Measurements from ENCODE around the gene TSHZ2.
"Not testable (repeated sequence)": the region's sequence is repeated elsewhere in the genome, so short reads cannot be mapped to it uniquely, and the experiment has no call there.

Gene TSHZ2

GRCh38 chr20:52962183-52962582 lies 10.0 kb upstream of the TSHZ2 start:
- no peak for DNase-seq (ENCODE audit: low read depth in 2 of 2)
- TF ChIP-seq CTCF (IDR thresholded peaks at IDR 0.05; ENCODE audit: low read depth, low read length): no peak
- H3K4me3 ChIP-seq (replicated peaks in 1 of 2; ENCODE audit: low read depth in 2 of 2, low read length in 2 of 2): no peak overlapping the region

GRCh38 chr20:52963131-52963530 lies 9.0 kb upstream of the TSHZ2 start:
- no peak for TF ChIP-seq CTCF (IDR thresholded peaks at IDR 0.05; ENCODE audit: low read depth, low read length)
- DNase-seq (ENCODE audit: low read depth in 2 of 2): no peak

GRCh38 chr20:52964131-52964530 lies 8.0 kb upstream of the TSHZ2 start:
- DNase-seq (ENCODE audit: low read depth in 2 of 2): no peak
- H3K4me3 ChIP-seq (replicated peaks in 1 of 2; ENCODE audit: low read depth in 2 of 2, low read length in 2 of 2): no peak overlapping the region
- no peak for TF ChIP-seq CTCF (IDR thresholded peaks at IDR 0.05; ENCODE audit: low read depth, low read length)

More at GRCh38 chr20:52963131-52963530, 9.0 kb upstream of the TSHZ2 start:
- no peak overlapping the region for H3K4me3 ChIP-seq (replicated peaks in 1 of 2; ENCODE audit: low read depth in 2 of 2, low read length in 2 of 2)

- no peak overlapping the region for H3K4me3 ChIP-seq (replicated peaks in 1 of 2; ENCODE audit: low read depth in 2 of 2, low read length in 2 of 2)
- DNase-seq (ENCODE audit: low read depth in 2 of 2): no peak
- no peak for TF ChIP-seq CTCF (IDR thresholded peaks at IDR 0.05; ENCODE audit: low read depth, low read length)
Observed at GRCh38 chr20:52965380-52965779, 6.8 kb upstream of the TSHZ2 start.

- no peak for TF ChIP-seq CTCF (IDR thresholded peaks at IDR 0.05; ENCODE audit: low read depth, low read length)
- DNase-seq (ENCODE audit: low read depth in 2 of 2): no peak
- H3K4me3 ChIP-seq (replicated peaks in 1 of 2; ENCODE audit: low read depth in 2 of 2, low read length in 2 of 2): no peak overlapping the region
Observed at GRCh38 chr20:52965819-52966218, 6.3 kb upstream of the TSHZ2 start.

GRCh38 chr20:52966543-52966942 lies 5.6 kb upstream of the TSHZ2 start:
- not testable (repeated sequence) for DNase-seq (ENCODE audit: low read depth in 2 of 2); H3K4me3 ChIP-seq (replicated peaks in 1 of 2; ENCODE audit: low read depth in 2 of 2, low read length in 2 of 2)

- TF ChIP-seq CTCF (IDR thresholded peaks at IDR 0.05; ENCODE audit: low read depth, low read length): no peak
- DNase-seq (ENCODE audit: low read depth in 2 of 2): no peak
- peak overlapping the region in 1 of 2 donors; percentile 59 for H3K4me3 ChIP-seq (replicated peaks in 1 of 2; ENCODE audit: low read depth in 2 of 2, low read length in 2 of 2)
Observed at GRCh38 chr20:52971498-52972189, 514 bp upstream of the TSHZ2 start.

Measured in cardiac fibroblast (primary cell).